K562 (cell line): ENCODE data around the gene SECISBP2.

Source experiments
- CTCF ChIP-seq, 3 experiments: IDR thresholded peaks in 2 of 3; conservative IDR thresholded peaks in 1 of 3; 2 replicates each; pipeline ENCODE4 v1.5.1; 2011 to 2012; ENCODE audit warnings: low read length in 3 of 3, mild to moderate bottlenecking in 3 of 3, control low read depth in 2 of 3, improper control_type of control experiment in 1 of 3, inconsistent platforms in 1 of 3, low read depth in 1 of 3, mixed read lengths in 1 of 3, moderate library complexity in 1 of 3; ENCODE audit not compliant: insufficient read depth in 2 of 3
- EP300 ChIP-seq: IDR thresholded peaks from 2 replicates; pipeline ENCODE4 v1.6.1; 2012; ENCODE audit warnings: low read length, improper control_type of control experiment
- FOXK1 ChIP-seq: sonication (generic); formaldehyde crosslinking; IDR thresholded peaks from 2 replicates; pipeline ENCODE4 v1.8.0; 2022; ENCODE audit warnings: missing genetic modification reagents, mild to moderate bottlenecking, borderline replicate concordance
- HDAC6 ChIP-seq: IDR thresholded peaks from 2 replicates; pipeline ENCODE4 v1.6.1; 2012; ENCODE audit warnings: low read depth, mild to moderate bottlenecking, control low read depth, inconsistent platforms, low read length, moderate library complexity
- HNRNPK ChIP-seq: fragments of 200-400 bp; formaldehyde crosslinking; IDR thresholded peaks from one replicate; pipeline ENCODE4 v1.6.1; 2018; ENCODE audit warnings: mild to moderate bottlenecking, low read depth, low read length; ENCODE audit not compliant: poor library complexity, severe bottlenecking
- MAX ChIP-seq: sonication (generic); formaldehyde crosslinking; IDR thresholded peaks from 2 replicates; pipeline ENCODE4 v1.9.0; 2022; ENCODE audit warnings: mild to moderate bottlenecking, missing genetic modification reagents
- MYNN ChIP-seq, 2 experiments: sonication (generic); formaldehyde crosslinking in 1 of 2; IDR thresholded peaks; 2 replicates each; pipeline versions ENCODE4 v1.5.0 to v1.6.1; 2016 to 2020; ENCODE audit warnings: antibody characterized with exemption in 1 of 2, missing genetic modification reagents in 1 of 2
- POLR2A ChIP-seq: fragments of 450-650 bp; conservative IDR thresholded peaks from 2 replicates; pipeline ENCODE4 v1.6.1; 2016
- POLR2G ChIP-seq: fragments of 200-400 bp; formaldehyde crosslinking; IDR thresholded peaks from 2 replicates; pipeline ENCODE4 v1.6.1; 2017; ENCODE audit warnings: low read depth, mild to moderate bottlenecking, antibody characterized with exemption, low read length, moderate library complexity
- REST ChIP-seq, 2 experiments: fragments of 450-650 bp; formaldehyde crosslinking in 1 of 2; IDR thresholded peaks; 2 replicates each; pipeline versions ENCODE4 v1.4.0 to v1.6.1; 2014 to 2020; ENCODE audit warnings: mild to moderate bottlenecking in 2 of 2, borderline replicate concordance in 1 of 2, low read depth in 1 of 2
- STAT6 ChIP-seq: sonication (generic); formaldehyde crosslinking; IDR thresholded peaks from 2 replicates; pipeline ENCODE4 v1.8.1; 2023; ENCODE audit warnings: mild to moderate bottlenecking, missing genetic modification reagents
- ZBTB5 ChIP-seq: fragments of 450-650 bp; IDR thresholded peaks from 2 replicates; pipeline ENCODE4 v1.6.1; 2017; ENCODE audit warnings: antibody characterized with exemption
- ZKSCAN1 ChIP-seq: fragments of 150-350 bp; IDR thresholded peaks from 2 replicates; pipeline ENCODE4 v1.6.1; 2016; ENCODE audit warnings: low read depth, low read length

GRCh38 chr9:89274838-89275237 is 43.5 kb upstream of the SECISBP2 start:
- no peak for TF ChIP-seq MYNN (IDR thresholded peaks at IDR 0.05)
- TF ChIP-seq MYNN (CRISPR knock-in tag; IDR thresholded peaks at IDR 0.05) = no peak
- no peak for TF ChIP-seq REST (IDR thresholded peaks at IDR 0.05; ENCODE audit: borderline replicate concordance)
- no peak for TF ChIP-seq REST (CRISPR knock-in tag; IDR thresholded peaks at IDR 0.05; ENCODE audit: low read depth)
- no peak for TF ChIP-seq FOXK1
- no peak for TF ChIP-seq POLR2A
- no peak for TF ChIP-seq MAX (CRISPR knock-in tag)
- no peak for TF ChIP-seq HDAC6
- TF ChIP-seq STAT6 = no peak
- TF ChIP-seq CTCF (IDR thresholded peaks at IDR 0.05 in 2 of 3, conservative IDR thresholded peaks at IDR 0.05 in 1 of 3; ENCODE audit: insufficient read depth in 2 of 3, low read depth in 1 of 3, low read length in 3 of 3) = no peak
- no peak for TF ChIP-seq ZBTB5
- no peak for TF ChIP-seq ZKSCAN1
- no peak for TF ChIP-seq HNRNPK
- no peak for TF ChIP-seq EP300
- TF ChIP-seq POLR2G = no peak
